Neural progenitor cell (in vitro differentiated cells): ENCODE measurements around the gene AUTS2. TPM values are rescaled to one million over a fixed set of nuclear protein-coding genes. Genes with fewer than 3 reads are reported as not detected.
"Not testable (repeated sequence)": the region's sequence is repeated elsewhere in the genome, so short reads cannot be mapped to it uniquely, and the experiment has no call there.

Experiments used
- DNase-seq: peaks from one replicate; pipeline ENCODE4 v3.0.0-alpha.2; 2016; ENCODE audit warnings: low spot score
- H2AFZ ChIP-seq: fragments of 200-600 bp; sonication (generic); replicated peaks from 2 replicates; pipeline ENCODE4 v1.6.1; 2016; ENCODE audit warnings: antibody characterized with exemption
- H3F3A ChIP-seq: fragments of 200-600 bp; sonication (generic); 2 replicates; pipeline ENCODE4 v1.6.1; 2016; ENCODE audit warnings: antibody characterized with exemption, low read depth
- H3K27ac ChIP-seq: fragments of 200-600 bp; sonication (generic); 2 replicates; pipeline ENCODE4 v1.5.1; 2016; ENCODE audit warnings: mild to moderate bottlenecking
- H3K27me3 ChIP-seq: fragments of 200-600 bp; sonication (generic); 2 replicates; pipeline ENCODE4 v1.6.1; 2016; ENCODE audit warnings: mild to moderate bottlenecking, moderate library complexity
- H3K36me3 ChIP-seq: fragments of 200-600 bp; sonication (generic); 2 replicates; pipeline ENCODE4 v1.5.1; 2016
- H3K4me1 ChIP-seq: fragments of 200-600 bp; sonication (generic); 2 replicates; pipeline ENCODE4 v1.6.1; 2016; ENCODE audit warnings: mixed run types
- H3K4me2 ChIP-seq: fragments of 200-600 bp; sonication (generic); 2 replicates; pipeline ENCODE4 v1.6.1; 2016
- H3K4me3 ChIP-seq: fragments of 200-600 bp; sonication (generic); 2 replicates; pipeline ENCODE4 v1.5.1; 2016
- H3K79me2 ChIP-seq: fragments of 200-600 bp; sonication (generic); 2 replicates; pipeline ENCODE4 v1.6.1; 2016; ENCODE audit warnings: low read depth
- H3K9ac ChIP-seq: fragments of 200-600 bp; sonication (generic); 2 replicates; pipeline ENCODE4 v1.6.1; 2016
- H3K9me3 ChIP-seq: fragments of 200-600 bp; sonication (generic); 2 replicates; pipeline ENCODE4 v1.5.1; 2016; ENCODE audit warnings: low read depth
- H4K20me1 ChIP-seq: fragments of 200-600 bp; sonication (generic); 2 replicates; pipeline ENCODE4 v1.6.1; 2016; ENCODE audit warnings: low read depth
- H3K27ac Mint-ChIP-seq: 3 replicates; pipeline ENCODE4 v1.8.0; 2021; ENCODE audit warnings: mixed read lengths
- H3K27me3 Mint-ChIP-seq: 2 replicates; pipeline ENCODE4 v1.8.0; 2022; ENCODE audit warnings: low read depth, mild to moderate bottlenecking, inconsistent platforms, moderate library complexity, mixed read lengths; ENCODE audit not compliant: insufficient read depth
- H3K36me3 Mint-ChIP-seq: 3 replicates; pipeline ENCODE4 v1.8.0; 2021; ENCODE audit warnings: mixed read lengths
- H3K4me1 Mint-ChIP-seq: 3 replicates; pipeline ENCODE4 v1.8.0; 2021; ENCODE audit warnings: mixed read lengths
- H3K4me3 Mint-ChIP-seq: 3 replicates; pipeline ENCODE4 v1.8.0; 2021; ENCODE audit warnings: mild to moderate bottlenecking, moderate library complexity, mixed read lengths
- H3K9me3 Mint-ChIP-seq: 3 replicates; pipeline ENCODE4 v1.8.0; 2020; ENCODE audit warnings: mixed read lengths
- EZH2 ChIP-seq: fragments of 200-600 bp; sonication (generic); IDR thresholded peaks from 2 replicates; pipeline ENCODE4 v1.6.1; 2017; ENCODE audit warnings: antibody characterized with exemption, mild to moderate bottlenecking, moderate library complexity
- EZH2phosphoT487 ChIP-seq: fragments of 200-600 bp; sonication (generic); IDR thresholded peaks from 2 replicates; pipeline ENCODE4 v1.6.1; 2017; ENCODE audit warnings: antibody characterized with exemption
- total RNA-seq: library from RNA; depleted of rRNA; stranded (reverse); fragments of >200 nt; gene quantifications from 2 replicates; pipeline ENCODE4 v1.2.3, GENCODE V29; 2015; ENCODE audit warnings: low replicate concordance
- TF ChIP-seq, protein P1 (sequence below): fragments of 200-600 bp; sonication (generic); IDR thresholded peaks from 2 replicates; pipeline ENCODE4 v1.5.1; 2017; ENCODE audit warnings: antibody characterized with exemption, mild to moderate bottlenecking

AUTS2 gene
- total RNA-seq, 1 donor from 2014 or later: 50.0 TPM

DNA sequence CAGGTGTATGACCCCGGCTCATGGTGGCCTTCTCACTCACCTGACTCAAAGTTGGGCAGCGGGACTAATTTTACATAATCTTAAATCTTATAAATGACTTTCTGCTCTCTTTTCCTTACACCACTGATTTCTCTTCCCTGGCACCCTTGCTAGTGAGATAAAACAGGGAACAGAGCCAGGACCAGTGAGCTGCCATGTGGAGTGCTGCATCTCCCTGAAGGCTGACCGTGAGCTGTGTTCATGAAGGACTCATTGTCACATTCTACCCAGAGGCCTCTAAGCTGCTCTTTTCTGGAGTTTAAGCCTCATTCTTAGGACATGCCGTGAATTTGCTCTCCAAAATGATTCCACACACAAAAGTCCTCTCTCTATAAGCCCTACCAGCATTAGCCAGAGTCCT is 762.3 kb downstream of the AUTS2 start:
- no peaks in the 10 kb centered on the region for H3K79me2 ChIP-seq
- no peaks in the 10 kb centered on the region for H3K36me3 ChIP-seq
- H3K27ac ChIP-seq: no peak overlapping the region
- Mint-ChIP-seq H3K27ac (no peak overlapping the region), H3K36me3 (no peaks in the 10 kb centered on the region), H3K9me3 (no peaks in the 10 kb centered on the region), H3K4me3 (no peak overlapping the region), H3K4me1 (peaks cover 9% of the 10 kb centered on the region), H3K27me3 (peaks cover 3% of the 10 kb centered on the region)
- H3K27me3 ChIP-seq: peaks cover 18% of the 10 kb centered on the region
- H3K4me2 ChIP-seq: no peak overlapping the region
- H3K4me3 ChIP-seq: no peak overlapping the region
- peaks cover 15% of the 10 kb centered on the region for H3F3A ChIP-seq
- TF ChIP-seq EZH2phosphoT487: no peak
- TF ChIP-seq EZH2: no peak
- TF ChIP-seq, protein P1, sequence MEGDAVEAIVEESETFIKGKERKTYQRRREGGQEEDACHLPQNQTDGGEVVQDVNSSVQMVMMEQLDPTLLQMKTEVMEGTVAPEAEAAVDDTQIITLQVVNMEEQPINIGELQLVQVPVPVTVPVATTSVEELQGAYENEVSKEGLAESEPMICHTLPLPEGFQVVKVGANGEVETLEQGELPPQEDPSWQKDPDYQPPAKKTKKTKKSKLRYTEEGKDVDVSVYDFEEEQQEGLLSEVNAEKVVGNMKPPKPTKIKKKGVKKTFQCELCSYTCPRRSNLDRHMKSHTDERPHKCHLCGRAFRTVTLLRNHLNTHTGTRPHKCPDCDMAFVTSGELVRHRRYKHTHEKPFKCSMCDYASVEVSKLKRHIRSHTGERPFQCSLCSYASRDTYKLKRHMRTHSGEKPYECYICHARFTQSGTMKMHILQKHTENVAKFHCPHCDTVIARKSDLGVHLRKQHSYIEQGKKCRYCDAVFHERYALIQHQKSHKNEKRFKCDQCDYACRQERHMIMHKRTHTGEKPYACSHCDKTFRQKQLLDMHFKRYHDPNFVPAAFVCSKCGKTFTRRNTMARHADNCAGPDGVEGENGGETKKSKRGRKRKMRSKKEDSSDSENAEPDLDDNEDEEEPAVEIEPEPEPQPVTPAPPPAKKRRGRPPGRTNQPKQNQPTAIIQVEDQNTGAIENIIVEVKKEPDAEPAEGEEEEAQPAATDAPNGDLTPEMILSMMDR: no peak
- no peak overlapping the region for H3K9ac ChIP-seq
- no peak for DNase-seq
- no peak overlapping the region for H2AFZ ChIP-seq
- peaks cover 15% of the 10 kb centered on the region for H3K4me1 ChIP-seq
- peaks cover 13% of the 10 kb centered on the region for H4K20me1 ChIP-seq
- no peaks in the 10 kb centered on the region for H3K9me3 ChIP-seq

DNA sequence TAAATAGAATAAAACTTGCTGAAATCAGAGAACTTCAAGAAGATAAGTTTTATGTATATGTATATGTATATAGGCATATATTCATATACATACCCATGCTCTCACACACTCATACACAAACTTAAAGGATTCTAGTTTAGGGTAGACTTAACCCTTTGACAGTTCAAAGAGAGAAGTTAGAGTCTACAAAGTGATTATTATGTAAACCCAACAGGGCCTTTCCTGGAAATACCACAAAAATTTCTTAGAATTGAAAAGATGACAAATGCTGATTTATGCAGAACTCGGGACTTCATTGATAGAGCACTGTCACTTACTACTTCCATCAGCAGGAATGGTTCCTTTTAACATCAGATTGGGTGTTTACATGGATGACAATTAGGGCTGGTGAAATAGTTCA is 763.5 kb downstream of the AUTS2 start:
- Histone ChIP-seq H3K27ac (no peak overlapping the region), H3K36me3 (no peaks in the 10 kb centered on the region), H3F3A (peaks cover 2% of the 10 kb centered on the region), H3K4me3 (no peak overlapping the region), H3K9me3 (no peaks in the 10 kb centered on the region), H3K27me3 (peaks cover 15% of the 10 kb centered on the region), H3K79me2 (no peaks in the 10 kb centered on the region), H3K4me1 (peaks cover 3% of the 10 kb centered on the region), H4K20me1 (peaks cover under 1% of the 10 kb centered on the region), H3K9ac (no peak overlapping the region), H3K4me2 (no peak overlapping the region), H2AFZ (no peak overlapping the region)
- no peak for TF ChIP-seq EZH2phosphoT487
- TF ChIP-seq, protein P1: no peak
- TF ChIP-seq EZH2: no peak
- H3K9me3 Mint-ChIP-seq: peaks cover 2% of the 10 kb centered on the region
- H3K27me3 Mint-ChIP-seq: peaks cover 2% of the 10 kb centered on the region
- no peak overlapping the region for H3K27ac Mint-ChIP-seq
- H3K4me3 Mint-ChIP-seq: no peak overlapping the region
- no peaks in the 10 kb centered on the region for H3K4me1 Mint-ChIP-seq
- no peaks in the 10 kb centered on the region for H3K36me3 Mint-ChIP-seq
- no peak for DNase-seq

- not testable (repeated sequence) for H3K27me3 Mint-ChIP-seq, H3K9ac ChIP-seq, H3K4me3 ChIP-seq, H3K36me3 ChIP-seq, H3K4me1 ChIP-seq, H3K36me3 Mint-ChIP-seq, H3K4me2 ChIP-seq, H3K27ac Mint-ChIP-seq, H4K20me1 ChIP-seq, H2AFZ ChIP-seq, H3K9me3 ChIP-seq, H3K9me3 Mint-ChIP-seq, H3K27me3 ChIP-seq, H3K27ac ChIP-seq, H3K79me2 ChIP-seq, H3K4me1 Mint-ChIP-seq, H3F3A ChIP-seq, H3K4me3 Mint-ChIP-seq, DNase-seq
Measured at GRCh38 chr7:70364393-70364792, 766.1 kb downstream of the AUTS2 start.

- peaks cover 13% of the 10 kb centered on the region for H3K4me1 Mint-ChIP-seq
- no peak overlapping the region for H3K4me3 ChIP-seq
- H3K9me3 ChIP-seq: no peaks in the 10 kb centered on the region
- no peaks in the 10 kb centered on the region for H3K79me2 ChIP-seq
- H3K27me3 ChIP-seq: no peaks in the 10 kb centered on the region
- no peak overlapping the region for H3K4me2 ChIP-seq
- no peak for DNase-seq
- no peak overlapping the region for H3K27ac ChIP-seq
- H3K9ac ChIP-seq: no peak overlapping the region
- no peaks in the 10 kb centered on the region for H3K27me3 Mint-ChIP-seq
- H3K4me3 Mint-ChIP-seq: no peak overlapping the region
- TF ChIP-seq EZH2: no peak
- TF ChIP-seq, protein P1: no peak
- no peak for TF ChIP-seq EZH2phosphoT487
- no peak overlapping the region for H3K27ac Mint-ChIP-seq
- no peaks in the 10 kb centered on the region for H3K36me3 ChIP-seq
- H3F3A ChIP-seq: peaks cover 4% of the 10 kb centered on the region
- no peaks in the 10 kb centered on the region for H4K20me1 ChIP-seq
- no peaks in the 10 kb centered on the region for H3K36me3 Mint-ChIP-seq
- peaks cover 14% of the 10 kb centered on the region for H3K4me1 ChIP-seq
- H2AFZ ChIP-seq: no peak overlapping the region
- H3K9me3 Mint-ChIP-seq: no peaks in the 10 kb centered on the region
Measured at GRCh38 chr7:70371652-70372051, 773.4 kb downstream of the AUTS2 start.
